H1 (cell line): ENCODE measurements around the gene KRTAP10-8. TPM values are rescaled to one million over a fixed set of nuclear protein-coding genes. Genes with fewer than 3 reads are reported as not detected.
"Not testable (repeated sequence)": the region's sequence is repeated elsewhere in the genome, so short reads cannot be mapped to it uniquely, and the experiment has no call there.

Source experiments
- CTCF ChIA-PET: fragments of 300-600 bp; sonication (Branson Sonifier 250); formaldehyde crosslinking; loops from one replicate; lab custom pipeline; 2021; ENCODE audit not compliant: partially characterized antibody; lab: Charles Lee
- POLR2A ChIA-PET: fragments of 300-600 bp; sonication (Branson Sonifier 250); formaldehyde crosslinking; loops from one replicate; lab custom pipeline; 2021; ENCODE audit warnings: inconsistent platforms; ENCODE audit not compliant: partially characterized antibody; lab: Charles Lee
- DNase-seq, 2 experiments: peaks; one replicate each; pipeline versions ENCODE4 v3.0.0 to v3.0.0-alpha.2; 2010 to 2022; ENCODE audit warnings: low spot score in 2 of 2, low read depth in 1 of 2, mixed read lengths in 1 of 2
- FAIRE-seq: peaks from 2 replicates; lab custom pipeline; 2011; peaks lifted over from hg19 to GRCh38; lab: Jason Lieb, UNC
- H2AFZ ChIP-seq: 2 replicates; pipeline ENCODE4 v1.8.1; 2012; ENCODE audit warnings: low read length, inconsistent platforms
- H2AK5ac ChIP-seq: 2 replicates; pipeline ENCODE4 v1.6.1; 2013; ENCODE audit warnings: low read depth, low read length
- H2BK120ac ChIP-seq: replicated peaks from 2 replicates; pipeline ENCODE3; 2013; ENCODE audit warnings: low read depth, low read length, inconsistent platforms
- H2BK12ac ChIP-seq: 2 replicates; pipeline ENCODE4 v1.6.1; 2013; ENCODE audit warnings: low read depth, low read length
- H2BK15ac ChIP-seq: 2 replicates; pipeline ENCODE4 v1.6.1; 2013; ENCODE audit warnings: low read length
- H2BK20ac ChIP-seq: 2 replicates; pipeline ENCODE4 v1.6.1; 2013; ENCODE audit warnings: low read length
- H2BK5ac ChIP-seq: 2 replicates; pipeline ENCODE4 v1.6.1; 2013; ENCODE audit warnings: low read depth, low read length
- H3K14ac ChIP-seq: 2 replicates; pipeline ENCODE4 v1.6.1; 2013; ENCODE audit warnings: inconsistent platforms; ENCODE audit not compliant: insufficient read length
- H3K18ac ChIP-seq: 2 replicates; pipeline ENCODE4 v1.6.1; 2013; ENCODE audit warnings: low read length; ENCODE audit errors: extremely low read depth
- H3K23ac ChIP-seq: 2 replicates; pipeline ENCODE4 v1.6.1; 2013; ENCODE audit warnings: inconsistent platforms; ENCODE audit not compliant: insufficient read length
- H3K23me2 ChIP-seq: 2 replicates; pipeline ENCODE4 v1.6.1; 2013; ENCODE audit warnings: low read depth, low read length
- H3K27ac ChIP-seq: 2 replicates; pipeline ENCODE4 v1.6.1; 2011; ENCODE audit warnings: low read depth, low read length, inconsistent platforms
- H3K27me3 ChIP-seq, 4 experiments: replicated peaks in 1 of 4; 1 replicate in 1 of 4; 2 replicates in 3 of 4; pipeline versions ENCODE4 v1.6.1 to v1.8.1; 2011 to 2013; ENCODE audit warnings: low read length in 3 of 4, mild to moderate bottlenecking in 3 of 4, inconsistent platforms in 2 of 4, mixed read lengths in 2 of 4, moderate library complexity in 1 of 4; ENCODE audit not compliant: control insufficient read depth in 3 of 4, insufficient read depth in 3 of 4; ENCODE audit errors: extremely low read depth in 1 of 4
- H3K36me3 ChIP-seq, 4 experiments: 2 replicates each; pipeline versions ENCODE4 v1.6.1 to v1.8.1; 2011 to 2013; ENCODE audit warnings: mild to moderate bottlenecking in 4 of 4, low read length in 3 of 4, moderate library complexity in 2 of 4, control low read depth in 1 of 4, inconsistent platforms in 1 of 4; ENCODE audit not compliant: insufficient read depth in 4 of 4, control insufficient read depth in 2 of 4
- H3K4ac ChIP-seq: replicated peaks from 2 replicates; pipeline ENCODE3; 2013; ENCODE audit warnings: low read length, low read depth, mixed read lengths, inconsistent platforms; ENCODE audit not compliant: insufficient read length
- H3K4me1 ChIP-seq, 4 experiments: replicated peaks in 1 of 4; 1 replicate in 1 of 4; 2 replicates in 3 of 4; pipeline versions ENCODE4 v1.6.1 to v1.8.1; 2011 to 2013; ENCODE audit warnings: low read length in 3 of 4, inconsistent platforms in 2 of 4, mixed read lengths in 1 of 4; ENCODE audit not compliant: insufficient read depth in 4 of 4, control insufficient read depth in 3 of 4
- H3K4me2 ChIP-seq, 2 experiments: 2 replicates each; pipeline versions ENCODE4 v1.6.1 to v1.8.1; 2011 to 2013; ENCODE audit warnings: low read depth in 2 of 2, low read length in 2 of 2, control low read depth in 1 of 2, inconsistent platforms in 1 of 2, mild to moderate bottlenecking in 1 of 2; ENCODE audit not compliant: insufficient read depth in 1 of 2
- H3K4me3 ChIP-seq, 4 experiments: fragments of 200-600, 300-600 bp in 1 of 4; sonication (generic), shearing (Covaris generic), sonication (Bioruptor Twin) in 1 of 4; 2 replicates each; pipeline versions ENCODE4 v1.5.1 to v1.8.1; 2011 to 2016; ENCODE audit warnings: low read length in 4 of 4, low read depth in 3 of 4, control low read depth in 2 of 4, inconsistent platforms in 2 of 4, mild to moderate bottlenecking in 2 of 4, mixed read lengths in 1 of 4, moderate library complexity in 1 of 4; ENCODE audit not compliant: insufficient read depth in 2 of 4; ENCODE audit errors: extremely low read depth in 1 of 4
- H3K56ac ChIP-seq: replicated peaks from 2 replicates; pipeline ENCODE3; 2013; ENCODE audit warnings: low read depth, mild to moderate bottlenecking, mixed read lengths, low read length, inconsistent platforms; ENCODE audit not compliant: insufficient read length
- H3K79me1 ChIP-seq: 2 replicates; pipeline ENCODE4 v1.6.1; 2013; ENCODE audit warnings: low read depth, low read length, control low read depth
- H3K79me2 ChIP-seq, 2 experiments: 2 replicates each; pipeline versions ENCODE4 v1.6.1 to v1.8.1; 2012 to 2013; ENCODE audit warnings: low read length in 2 of 2, mild to moderate bottlenecking in 2 of 2, inconsistent platforms in 1 of 2; ENCODE audit not compliant: insufficient read depth in 2 of 2, control insufficient read depth in 1 of 2
- H3K9ac ChIP-seq, 4 experiments: replicated peaks in 1 of 4; 1 replicate in 1 of 4; 2 replicates in 3 of 4; pipeline versions ENCODE4 v1.6.1 to v1.8.1; 2011 to 2013; ENCODE audit warnings: low read depth in 3 of 4, low read length in 3 of 4, control low read depth in 2 of 4, mild to moderate bottlenecking in 2 of 4, moderate library complexity in 2 of 4, inconsistent platforms in 1 of 4; ENCODE audit errors: extremely low read depth in 1 of 4
- H3K9me3 ChIP-seq, 2 experiments: 2 replicates each; pipeline versions ENCODE4 v1.6.1 to v1.8.1; 2012 to 2013; ENCODE audit warnings: mild to moderate bottlenecking in 2 of 2, moderate library complexity in 2 of 2, control low read depth in 1 of 2, inconsistent platforms in 1 of 2, low read depth in 1 of 2, low read length in 1 of 2, mixed read lengths in 1 of 2; ENCODE audit not compliant: insufficient read depth in 2 of 2
- H4K20me1 ChIP-seq, 2 experiments: replicated peaks in 1 of 2; 2 replicates each; pipeline versions ENCODE3 to v1.8.1; 2011 to 2013; ENCODE audit warnings: inconsistent platforms in 2 of 2, low read length in 2 of 2, mild to moderate bottlenecking in 1 of 2; ENCODE audit not compliant: insufficient read depth in 2 of 2, control insufficient read depth in 1 of 2
- H4K5ac ChIP-seq: 2 replicates; pipeline ENCODE4 v1.6.1; 2013; ENCODE audit warnings: low read length, low read depth, mixed read lengths, inconsistent platforms; ENCODE audit not compliant: insufficient read length
- H4K8ac ChIP-seq: 2 replicates; pipeline ENCODE4 v1.8.0; 2013; ENCODE audit warnings: mild to moderate bottlenecking, moderate library complexity, low read length, inconsistent platforms; ENCODE audit not compliant: insufficient read depth; ENCODE audit errors: extremely low read depth
- H4K91ac ChIP-seq: replicated peaks from 2 replicates; pipeline ENCODE3; 2013; ENCODE audit warnings: low read length, mixed read lengths, inconsistent platforms; ENCODE audit not compliant: insufficient read length
- KDM1A ChIP-seq: fragments of 200-600, 300-600 bp; sonication (generic); IDR thresholded peaks from 2 replicates; pipeline ENCODE4 v1.7.1; 2016; ENCODE audit warnings: mild to moderate bottlenecking, low read length, borderline replicate concordance
- WGBS, 2 experiments: shearing (Covaris generic) in 1 of 2; methylation state at CpG; one replicate each; pipeline versions ENCODE4 v1.1.6 to v1.1.7; 2013 to 2015; ENCODE audit warnings: low lambda C conversion rate in 2 of 2, mixed read lengths in 2 of 2, inconsistent platforms in 1 of 2, low coverage in 1 of 2, missing lambda C conversion rate in 1 of 2; ENCODE audit not compliant: insufficient replicate concordance in 2 of 2, insufficient coverage in 1 of 2, insufficient read length in 1 of 2; ENCODE audit errors: extremely low coverage in 1 of 2, missing lambda C conversion rate in 1 of 2; 5-methylcytosine and 5-hydroxymethylcytosine counted together
- polyA plus RNA-seq, 7 experiments: library from polyadenylated mRNA; depleted of rRNA in 3 of 7; stranded (reverse) in 5 of 7; unstranded in 2 of 7; fragments of >200 nt in 5 of 7; fragments of 200-250 nt in 2 of 7; gene quantifications; 1 replicate in 5 of 7; 2 replicates in 1 of 7; 4 replicates in 1 of 7; pipeline versions ENCODE4 v1.2.1 to v1.2.3, GENCODE V29; 2011 to 2013; ENCODE audit warnings: missing spikeins in 2 of 7, mixed read lengths in 2 of 7
- total RNA-seq: library from RNA; stranded (reverse); fragmentation: NEBNext Ultra II Directional; extraction: Animal tissue kit (Norgen Biotek cat#: 25700); gene quantifications from 2 replicates; pipeline ENCODE4 v1.2.1, GENCODE V29; 2021

Gene KRTAP10-8
- total and polyA plus RNA-seq, 2 of the 8 experiments (the other 6 are each of a cell fraction or from before 2014, with no cell fraction given) = not detected

GRCh38 chr21:44627181-44627822 lies 15.4 kb downstream of the KRTAP10-8 start:
- FAIRE-seq, H2AK5ac ChIP-seq, H2BK12ac ChIP-seq, H2BK20ac ChIP-seq, H3K56ac ChIP-seq, H2BK15ac ChIP-seq, POLR2A ChIA-PET, H3K79me2 ChIP-seq, H3K27ac ChIP-seq, H3K18ac ChIP-seq, H2BK120ac ChIP-seq, H4K5ac ChIP-seq, H3K14ac ChIP-seq, H3K27me3 ChIP-seq, H3K4me1 ChIP-seq, H2BK5ac ChIP-seq, H4K20me1 ChIP-seq, H3K9ac ChIP-seq, H3K4me2 ChIP-seq, H3K36me3 ChIP-seq, H4K8ac ChIP-seq, H3K23ac ChIP-seq, H3K79me1 ChIP-seq, H3K23me2 ChIP-seq, H3K4me3 ChIP-seq, H2AFZ ChIP-seq, H4K91ac ChIP-seq, H3K4ac ChIP-seq: not testable (repeated sequence)
- CTCF ChIA-PET = interaction anchor here (0.6 to 2.5 kb wide), 6 partner anchors 8 to 395 kb away, joined by 3 to 9 read pairs (median 3); no protein-coding TSS in a partner anchor
- H3K9me3 ChIP-seq = peaks cover 16% of the 10 kb centered on the region in 2 experiments
- 0 out of 2 replicates have a peak, but pooled peaks have one; percentile 13 for TF ChIP-seq KDM1A
- WGBS, 2 experiments = 83% methylated on average over 15 of the region's 20 CpGs; no CpG with 5 or more reads in 1 of the 2 experiments
- peak in 1 of 2 experiments; percentile 42 for DNase-seq
